Activated CD4-positive, CD25-positive, alpha-beta regulatory T cell treated with anti-CD3 and anti-CD28 coated beads, Interleukin-2, amount 50 U/mL, for 72 hours (primary cell): ENCODE measurements around the gene KIR3DL2.
"Not testable (repeated sequence)": the region's sequence is repeated elsewhere in the genome, so short reads cannot be mapped to it uniquely, and the experiment has no call there.

Experiments used
- DNase-seq: peaks from one replicate; pipeline ENCODE4 v3.0.0; 2021

KIR3DL2 gene

DNA sequence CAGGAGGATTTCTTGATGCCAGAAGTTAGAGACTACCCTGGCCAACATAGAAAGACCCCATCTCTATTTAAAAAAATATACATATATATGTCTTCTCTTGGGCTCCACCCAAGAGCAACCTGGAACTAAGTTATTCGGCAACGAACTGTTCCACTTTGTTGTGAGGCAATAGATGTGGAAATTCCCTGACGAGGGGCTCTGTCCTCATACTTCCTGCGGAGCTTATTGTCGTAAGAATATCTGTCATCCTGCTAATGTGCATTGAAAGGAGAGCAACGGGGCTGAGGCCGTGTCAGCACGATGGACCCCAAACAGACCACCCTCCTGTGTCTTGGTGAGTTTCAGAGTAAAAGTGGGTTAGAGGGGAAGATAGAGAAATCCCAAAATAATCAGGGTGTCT is 23.7 kb downstream of the KIR3DL2 start, which contains the start of gene FCAR:
Gene FCAR (plus strand): TSS at position 246 of the 400 bp plus-strand sequence. CDS start 55 bp downstream, at position 301.
- no peak for DNase-seq

DNA sequence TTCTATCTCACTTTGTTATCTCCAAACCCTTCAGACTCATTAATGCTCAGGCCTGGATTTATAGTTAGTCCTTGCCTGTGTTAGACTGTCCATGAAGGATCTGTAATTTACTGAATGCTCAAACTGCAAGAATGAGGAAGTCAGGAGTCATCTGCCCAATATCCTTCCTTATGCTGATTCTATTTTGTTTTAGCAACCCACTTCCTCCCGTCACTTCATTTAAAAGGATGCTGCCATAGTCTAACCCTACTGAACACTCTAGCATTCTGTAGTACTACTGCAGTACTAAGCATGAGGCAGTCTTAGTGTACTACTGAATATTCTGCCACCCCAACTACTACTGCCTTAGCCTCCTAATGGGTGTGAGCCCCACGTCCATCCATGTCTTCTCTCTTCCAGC is 25.3 kb downstream of the KIR3DL2 start:
- DNase-seq, result no peak

DNA sequence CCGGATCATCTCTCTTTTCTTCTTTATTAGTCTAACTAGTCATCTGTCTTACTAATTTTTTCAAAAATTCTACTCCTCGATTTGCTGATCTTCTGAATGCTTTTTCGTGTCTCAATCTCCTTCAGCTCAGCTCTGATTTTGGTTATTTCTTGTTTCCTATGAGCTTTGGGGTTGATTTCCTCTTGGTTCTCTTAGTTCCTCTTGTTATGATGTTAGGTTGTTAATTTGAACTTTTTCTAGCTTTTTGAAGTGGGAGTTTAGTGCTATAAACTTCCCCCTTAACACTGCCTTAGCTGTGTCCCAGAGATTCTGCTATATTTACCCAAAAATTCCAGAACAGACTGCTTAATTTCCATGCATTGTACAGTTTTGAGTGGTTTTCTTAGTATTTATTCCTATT is 27.2 kb downstream of the KIR3DL2 start:
- no peak for DNase-seq

DNA sequence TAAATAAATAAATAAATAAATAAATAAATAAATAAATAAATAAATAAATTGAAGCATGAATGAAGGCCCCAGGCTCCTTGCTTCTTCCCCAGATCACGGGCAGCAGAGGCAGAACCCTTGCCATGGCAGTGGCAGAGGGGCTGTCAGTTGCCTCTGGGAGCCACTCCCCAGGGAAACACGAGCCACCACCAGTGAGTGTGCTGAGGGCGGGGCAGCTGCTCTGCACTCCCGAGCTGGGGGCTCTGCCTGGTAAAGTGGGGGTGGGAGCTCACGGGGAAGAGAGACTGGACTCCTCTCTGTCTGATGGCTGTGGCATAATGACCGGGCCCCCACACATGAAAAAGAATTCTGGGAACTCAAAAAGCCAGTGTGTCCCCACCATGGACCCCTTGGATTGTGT is 31.6 kb downstream of the KIR3DL2 start:
- no peak for DNase-seq

DNA sequence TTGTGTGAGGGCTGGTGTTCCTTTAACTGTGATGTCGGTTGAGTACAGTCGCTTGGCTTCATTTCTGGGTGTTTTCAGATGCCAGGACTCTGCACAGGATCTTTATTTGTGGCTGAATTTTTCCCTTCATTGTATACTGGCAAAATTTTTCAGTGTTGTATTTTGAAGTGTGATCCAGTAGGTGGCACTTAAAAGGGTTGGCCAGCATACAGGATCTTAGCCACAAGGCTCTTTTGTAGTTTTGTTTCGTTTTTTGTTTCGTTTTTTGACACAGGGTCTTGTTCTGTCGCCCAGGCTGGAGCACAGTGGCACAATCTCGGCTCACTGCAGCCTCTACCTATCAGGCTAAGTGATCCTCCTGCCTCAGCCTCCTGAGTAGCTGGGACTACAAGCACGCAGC is 32.5 kb downstream of the KIR3DL2 start:
- DNase-seq, result no peak

DNA sequence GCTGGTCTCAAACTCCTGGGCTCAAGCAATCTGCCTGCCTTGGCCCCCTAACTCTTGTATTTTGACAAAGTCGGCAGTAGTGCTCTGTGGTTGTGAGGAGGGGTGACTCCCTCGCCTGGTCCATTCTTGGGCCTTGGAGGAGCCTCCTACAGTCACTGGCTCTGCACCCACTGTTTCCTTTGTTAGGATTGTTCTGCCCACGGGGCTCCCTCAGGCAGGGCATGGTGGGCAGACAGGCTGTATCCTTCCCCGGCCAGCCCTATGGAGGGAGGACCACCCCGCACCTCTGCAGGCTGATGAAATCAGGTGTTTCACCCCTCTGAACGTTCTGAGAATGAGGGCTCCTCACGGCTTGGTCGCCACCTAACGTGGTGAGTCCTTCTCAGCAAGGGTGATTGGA is 33.0 kb downstream of the KIR3DL2 start:
- no peak for DNase-seq

DNA sequence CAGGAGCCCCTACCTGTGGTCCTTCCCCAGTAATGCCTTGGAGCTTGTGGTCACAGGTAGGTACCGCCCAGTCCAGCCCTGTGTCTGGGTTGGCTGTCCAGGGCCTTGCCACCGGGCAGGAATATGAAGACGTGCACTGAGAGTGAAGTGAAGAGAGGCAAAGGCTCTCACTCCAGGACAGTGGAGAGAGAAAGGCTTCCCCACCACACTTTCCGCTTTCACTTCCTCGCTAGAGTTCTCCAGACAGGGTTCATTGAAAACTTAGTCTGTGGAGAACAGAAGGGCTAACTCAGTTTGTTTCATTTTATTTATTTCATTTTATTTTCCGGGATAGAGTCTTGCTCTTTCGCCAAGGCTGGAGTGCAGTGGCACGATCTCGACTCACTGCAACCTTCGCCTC is 38.0 kb downstream of the KIR3DL2 start:
- no peak for DNase-seq

DNA sequence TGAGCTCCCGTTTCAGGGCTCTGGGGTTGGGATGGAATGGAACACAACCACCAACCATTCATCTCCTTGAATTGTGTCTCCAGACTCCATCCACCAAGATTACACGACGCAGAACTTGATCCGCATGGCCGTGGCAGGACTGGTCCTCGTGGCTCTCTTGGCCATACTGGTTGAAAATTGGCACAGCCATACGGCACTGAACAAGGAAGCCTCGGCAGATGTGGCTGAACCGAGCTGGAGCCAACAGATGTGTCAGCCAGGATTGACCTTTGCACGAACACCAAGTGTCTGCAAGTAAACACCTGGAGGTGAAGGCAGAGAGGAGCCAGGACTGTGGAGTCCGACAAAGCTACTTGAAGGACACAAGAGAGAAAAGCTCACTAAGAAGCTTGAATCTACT is 39.3 kb downstream of the KIR3DL2 start:
- no peak for DNase-seq

DNA sequence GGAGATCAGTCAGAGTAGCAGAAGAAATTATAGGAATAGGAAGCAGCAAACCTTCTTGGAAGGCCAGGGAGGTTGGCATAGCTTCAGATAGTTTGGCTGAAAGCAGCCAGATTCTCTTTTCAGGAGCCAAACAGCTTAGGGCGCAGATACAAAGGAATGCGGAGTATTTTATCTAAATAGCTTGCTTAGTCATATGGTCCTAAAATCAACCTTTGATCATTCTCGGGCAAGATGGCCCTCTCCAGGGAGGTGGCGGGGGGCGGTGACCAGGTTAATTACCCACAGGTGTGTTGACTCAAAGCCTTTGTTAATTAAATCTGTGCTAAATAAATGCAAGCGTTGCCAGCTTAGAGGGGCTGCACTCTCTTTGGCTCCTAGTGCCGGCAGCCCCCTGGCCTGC is 43.2 kb downstream of the KIR3DL2 start:
- DNase-seq, result no peak

DNA sequence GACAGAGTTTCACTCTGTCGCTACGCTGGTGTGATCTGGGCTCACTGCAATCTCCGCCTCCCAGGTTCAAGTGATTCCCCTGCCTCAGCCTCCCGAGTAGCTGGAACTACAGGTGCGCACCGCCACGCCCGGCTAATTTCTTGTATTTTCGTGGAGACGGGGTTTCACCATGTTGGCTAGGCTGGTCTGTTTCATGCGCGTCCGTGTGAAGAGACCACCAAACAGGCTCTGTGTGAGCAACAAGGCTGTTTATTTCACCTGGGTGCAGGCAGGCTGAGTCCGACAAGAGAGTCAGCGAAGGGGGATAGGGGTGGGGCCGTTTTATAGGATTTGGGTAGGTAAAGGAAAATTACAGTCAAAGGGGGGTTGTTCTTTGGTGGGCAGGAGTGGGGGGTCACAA is 43.9 kb downstream of the KIR3DL2 start:
- not testable (repeated sequence) for DNase-seq

DNA sequence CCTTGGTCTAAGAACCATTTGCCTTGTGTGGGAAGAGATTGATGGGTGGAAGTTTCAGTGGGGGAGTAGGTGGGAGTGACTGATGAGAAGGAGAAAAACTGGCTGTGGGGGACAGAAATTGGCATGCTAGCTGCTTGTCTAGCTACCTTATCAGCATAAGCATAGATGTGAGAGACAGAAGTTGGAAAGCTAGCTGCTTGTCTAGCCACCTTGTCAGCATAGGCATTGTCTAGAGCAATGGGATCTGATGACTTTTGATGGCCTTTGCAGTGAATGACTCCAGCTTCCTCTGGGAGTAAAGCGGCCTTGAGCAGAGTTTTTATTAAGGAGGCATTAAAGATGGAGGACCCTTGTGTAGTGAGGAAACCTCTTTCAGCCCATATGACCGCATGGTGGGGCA is 45.8 kb downstream of the KIR3DL2 start:
- no peak for DNase-seq

DNA sequence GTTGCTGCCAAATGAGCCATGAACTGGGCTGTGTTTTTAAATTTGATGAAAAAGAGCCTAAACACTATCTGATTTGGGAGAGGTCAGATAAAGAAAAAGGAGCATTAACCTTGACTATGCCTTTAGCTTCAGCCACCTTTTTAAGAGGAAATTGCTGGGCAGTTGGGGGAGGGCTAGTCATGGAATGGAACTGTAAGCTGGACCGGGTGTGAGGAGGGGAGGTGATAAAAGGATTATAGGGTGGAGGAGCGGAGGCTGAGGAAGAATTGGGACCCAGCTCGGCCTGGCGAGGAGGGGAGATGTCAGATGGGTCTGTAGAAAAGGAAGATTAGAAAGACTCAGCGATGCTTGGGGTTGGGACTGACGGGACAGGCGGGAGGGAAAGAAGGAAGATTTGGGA is 48.4 kb downstream of the KIR3DL2 start:
- not testable (repeated sequence) for DNase-seq

DNA sequence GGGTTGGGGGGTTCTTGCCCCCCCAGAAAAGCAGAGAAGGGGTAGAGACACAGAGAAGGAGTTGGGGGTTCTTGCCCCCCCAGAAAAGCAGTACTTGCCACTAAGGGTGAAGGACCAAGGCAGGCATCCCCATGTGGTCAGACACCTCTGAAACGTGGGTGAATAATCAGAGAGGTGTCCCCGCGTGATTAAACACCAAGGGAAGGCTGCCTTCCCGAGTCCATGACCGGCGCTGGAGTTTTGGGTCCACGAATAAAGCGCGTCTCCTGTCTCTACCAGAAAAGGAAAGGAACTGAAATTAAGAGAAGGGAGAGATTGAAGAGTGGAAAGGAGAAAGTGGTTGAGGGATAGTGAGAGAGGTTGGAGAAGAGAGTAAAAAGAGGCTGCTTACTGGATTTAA is 49.4 kb downstream of the KIR3DL2 start:
- DNase-seq, result not testable (repeated sequence)

DNA sequence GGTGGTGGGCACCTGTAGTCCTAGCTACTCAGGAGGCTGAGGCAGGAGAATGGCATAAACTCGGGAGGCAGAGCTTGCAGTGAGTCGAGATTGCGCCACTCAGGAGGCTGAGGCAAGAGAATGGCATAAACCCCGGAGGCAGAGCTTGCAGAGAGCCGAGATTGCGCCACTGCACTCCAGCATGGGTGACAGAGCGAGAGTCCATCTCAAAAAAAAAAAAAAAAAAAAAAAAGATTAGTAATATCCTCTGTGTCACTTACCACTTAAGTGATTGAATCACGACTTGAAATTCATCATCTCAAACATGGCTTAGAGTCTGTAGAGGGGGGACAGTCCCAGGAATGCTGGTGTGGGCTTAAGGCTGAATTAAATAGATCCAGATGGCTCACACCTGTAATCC is 50.9 kb downstream of the KIR3DL2 start:
- DNase-seq, result not testable (repeated sequence)

DNA sequence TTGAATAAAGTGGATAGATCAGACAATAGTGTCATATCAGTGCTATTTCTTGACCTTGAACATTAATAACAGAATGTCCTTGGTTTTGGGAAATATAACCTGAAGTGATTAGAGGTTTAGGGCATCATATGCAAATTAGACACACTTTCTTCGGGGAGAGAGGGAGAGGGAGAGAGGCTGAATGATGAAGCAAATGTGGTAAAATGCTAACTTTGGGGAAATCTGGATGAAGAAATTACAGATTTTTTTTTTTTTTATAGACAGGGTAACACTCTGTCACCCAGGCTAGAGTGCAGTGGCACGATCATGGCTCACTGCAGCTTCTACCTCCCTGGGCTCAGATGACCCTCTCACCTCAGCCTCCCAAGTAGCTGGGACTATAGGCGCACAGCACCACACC is 51.8 kb downstream of the KIR3DL2 start:
- DNase-seq, result no peak

DNA sequence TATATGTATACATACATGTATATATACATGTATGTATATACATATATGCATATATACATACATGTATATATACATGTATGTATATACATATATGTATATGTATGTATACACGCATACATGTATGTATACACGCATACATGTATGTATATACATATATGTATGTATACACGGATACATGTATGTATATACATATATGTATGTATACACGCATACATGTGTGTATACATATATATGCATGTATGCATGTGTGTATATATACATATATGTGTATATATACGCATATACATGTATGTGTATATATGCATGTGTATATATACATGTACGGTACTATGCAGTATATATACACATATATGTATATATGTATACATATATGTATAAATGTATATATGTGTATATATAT is 53.1 kb downstream of the KIR3DL2 start:
- DNase-seq, result no peak

DNA sequence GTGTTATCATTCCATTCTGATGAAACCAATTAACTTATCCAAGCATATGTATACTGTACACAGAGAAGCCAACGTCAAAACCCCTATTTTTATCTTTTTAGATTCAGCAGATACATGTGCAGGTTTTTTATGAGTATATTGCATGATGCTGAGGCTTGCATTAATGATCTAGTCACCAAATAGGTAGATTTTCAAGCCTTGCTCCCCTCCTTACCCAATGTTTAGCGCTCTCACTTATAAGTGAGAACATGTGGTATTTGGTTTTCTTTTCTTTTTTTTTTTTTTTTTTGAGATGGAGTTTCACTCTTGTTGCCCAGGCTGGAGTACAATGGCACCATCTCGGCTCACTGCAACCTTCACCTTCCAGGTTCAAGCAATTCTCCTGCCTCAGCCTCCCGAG is 54.0 kb downstream of the KIR3DL2 start:
- not testable (repeated sequence) for DNase-seq

DNA sequence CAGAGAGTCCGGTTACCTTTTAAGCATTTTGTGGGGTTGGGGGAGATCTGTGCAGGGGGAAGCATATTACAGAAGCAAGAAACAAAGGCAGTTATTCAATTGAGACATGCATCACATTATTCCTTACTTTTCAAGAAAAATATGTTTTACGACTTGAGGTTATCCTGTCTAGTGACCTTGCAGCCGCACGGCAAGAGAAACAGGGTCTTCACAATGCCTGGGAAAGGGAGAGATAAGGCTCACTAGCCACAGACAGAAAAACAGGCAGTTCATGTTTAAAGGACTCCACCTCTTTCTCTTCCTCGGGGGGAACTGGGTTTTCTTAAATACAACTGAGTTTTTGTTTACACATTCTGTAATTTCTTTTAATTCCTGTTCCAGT is 55.2 kb downstream of the KIR3DL2 start:
- DNase-seq, result no peak

DNA sequence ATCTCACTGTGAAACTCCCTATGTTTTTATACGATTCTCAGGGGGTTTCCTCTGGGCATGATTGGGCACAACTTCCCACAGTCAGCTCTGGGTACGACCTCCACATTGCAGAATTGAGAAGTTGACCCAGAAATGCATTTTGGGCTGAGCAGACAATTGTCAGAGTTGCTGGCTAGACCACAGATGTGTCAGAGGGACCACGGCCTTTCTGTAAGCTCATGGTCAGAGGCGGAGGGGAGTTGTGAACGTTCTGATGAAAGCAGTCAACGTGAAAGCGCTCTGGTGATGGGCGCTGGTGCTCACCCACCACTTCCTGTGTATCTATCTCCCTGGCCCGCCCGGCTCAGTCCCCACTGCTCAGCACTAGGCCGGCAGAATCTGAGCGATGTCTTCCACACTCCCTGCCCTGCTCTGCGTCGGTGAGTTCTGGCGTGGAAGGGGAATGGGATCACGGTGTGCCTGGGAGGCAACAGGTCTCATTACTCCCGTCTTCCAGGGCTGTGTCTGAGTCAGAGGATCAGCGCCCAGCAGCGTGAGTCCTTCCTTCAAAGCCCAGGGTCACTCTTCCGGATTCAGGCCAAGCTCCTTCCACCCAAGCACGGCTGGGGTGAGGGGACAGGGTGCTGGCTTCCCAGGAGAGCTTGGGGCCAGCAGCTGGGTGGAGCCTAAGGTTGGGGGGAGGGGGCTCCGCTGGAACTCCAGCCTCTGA is 55.7 kb downstream of the KIR3DL2 start, which contains the start of gene NCR1:
Gene NCR1 (plus strand): TSS at position 346 of the 709 bp plus-strand sequence. CDS start 40 bp downstream, at position 386.
- no peak for DNase-seq

DNA sequence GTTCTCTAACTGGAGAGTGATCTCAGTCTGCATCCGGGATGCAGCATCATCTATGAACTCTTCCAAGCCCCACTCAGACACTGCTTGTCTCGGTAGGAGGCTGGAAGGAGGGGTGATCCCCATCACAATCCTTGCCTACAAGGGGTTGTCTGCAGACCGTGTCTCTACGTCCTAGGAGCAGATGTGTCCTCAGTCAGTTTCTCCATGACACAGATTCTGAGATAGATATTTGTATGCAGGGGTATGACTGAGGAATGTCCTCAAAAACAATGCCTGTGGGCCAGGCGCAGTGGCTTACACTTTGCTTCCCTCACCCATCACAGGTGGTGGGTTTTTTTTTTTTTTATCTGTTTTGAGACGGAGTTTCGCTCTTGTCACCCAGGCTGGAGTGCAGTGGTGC is 56.6 kb downstream of the KIR3DL2 start:
- DNase-seq, result no peak

DNA sequence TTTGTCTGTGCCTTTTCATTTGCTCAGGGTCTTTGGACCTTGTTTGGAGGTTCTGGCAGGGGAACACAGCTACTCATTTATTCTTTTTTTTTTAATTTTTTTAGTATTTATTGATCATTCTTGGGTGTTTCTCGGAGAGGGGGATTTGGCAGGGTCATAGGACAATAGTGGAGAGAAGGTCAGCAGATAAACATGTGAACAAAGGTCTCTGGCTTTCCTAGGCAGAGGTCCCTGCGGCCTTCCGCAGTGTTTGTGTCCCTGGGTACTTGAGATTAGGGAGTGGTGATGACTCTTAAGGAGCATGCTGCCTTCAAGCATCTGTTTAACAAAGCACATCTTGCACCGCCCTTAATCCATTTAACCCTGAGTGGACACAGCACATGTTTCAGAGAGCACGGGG is 57.7 kb downstream of the KIR3DL2 start:
- DNase-seq, result not testable (repeated sequence)
